Lower leg skin (tissue), 3 donors: ENCODE results near the gene CEP295NL.

Experiments
- POLR2A ChIP-seq, 2 donors: fragments of 450-650 bp; IDR thresholded peaks; one replicate each; pipeline ENCODE4 v1.6.1; 2016 to 2017; ENCODE audit warnings: antibody characterized with exemption in 2 of 2, mild to moderate bottlenecking in 1 of 2, moderate library complexity in 1 of 2
- TF ChIP-seq, protein P1 (sequence below), 3 donors: fragments of 450-650 bp; IDR thresholded peaks; one replicate each; pipeline ENCODE4 v1.5.1; 2016; ENCODE audit warnings: antibody characterized with exemption in 3 of 3, mild to moderate bottlenecking in 3 of 3, moderate library complexity in 2 of 3

DNA sequence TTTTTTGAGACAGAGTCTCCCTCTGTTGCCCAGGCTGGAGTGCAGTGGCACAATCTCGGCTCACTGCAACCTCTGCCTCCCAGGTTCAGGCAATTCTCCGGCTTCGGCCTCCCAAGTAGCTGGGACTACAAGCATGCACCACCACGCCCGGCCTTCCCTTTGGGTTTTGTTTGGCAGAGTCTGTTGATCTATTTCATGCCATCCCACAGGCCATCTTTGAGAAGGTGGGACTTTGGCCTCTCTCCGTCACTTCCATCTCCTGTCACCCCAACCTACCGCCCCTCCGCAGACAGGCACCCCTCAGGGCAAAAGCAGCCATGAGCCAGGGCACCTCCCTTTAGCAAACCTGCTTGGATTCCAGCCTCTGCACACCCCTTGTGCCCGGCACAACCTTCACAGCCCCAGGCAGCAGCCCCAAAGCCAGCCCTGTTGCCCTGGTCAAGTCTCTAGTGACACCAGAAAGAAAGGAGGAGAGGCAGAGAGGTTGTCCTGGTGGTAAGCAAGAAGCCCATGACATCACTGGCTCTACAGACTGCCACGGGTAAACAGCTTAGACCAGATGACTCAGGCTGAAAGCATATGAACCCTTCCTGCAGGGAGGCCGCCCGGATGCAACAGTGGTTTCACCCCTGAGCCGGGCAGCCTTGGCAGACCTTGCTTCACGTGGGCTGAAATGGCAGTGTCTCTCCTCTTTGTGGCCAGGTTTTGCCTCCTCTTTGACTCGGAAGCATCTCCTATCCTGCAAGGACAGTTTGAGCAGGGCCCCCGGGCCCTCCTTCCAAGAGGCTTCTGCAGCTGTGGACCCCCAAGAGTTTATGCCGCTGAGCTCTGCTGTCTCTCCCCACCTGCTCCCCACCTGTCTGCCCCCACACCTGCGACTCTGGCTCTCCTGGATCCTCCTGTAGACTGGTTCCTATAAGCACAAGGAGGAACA is 30.3 kb upstream of the CEP295NL start:
- TF ChIP-seq, protein P1, sequence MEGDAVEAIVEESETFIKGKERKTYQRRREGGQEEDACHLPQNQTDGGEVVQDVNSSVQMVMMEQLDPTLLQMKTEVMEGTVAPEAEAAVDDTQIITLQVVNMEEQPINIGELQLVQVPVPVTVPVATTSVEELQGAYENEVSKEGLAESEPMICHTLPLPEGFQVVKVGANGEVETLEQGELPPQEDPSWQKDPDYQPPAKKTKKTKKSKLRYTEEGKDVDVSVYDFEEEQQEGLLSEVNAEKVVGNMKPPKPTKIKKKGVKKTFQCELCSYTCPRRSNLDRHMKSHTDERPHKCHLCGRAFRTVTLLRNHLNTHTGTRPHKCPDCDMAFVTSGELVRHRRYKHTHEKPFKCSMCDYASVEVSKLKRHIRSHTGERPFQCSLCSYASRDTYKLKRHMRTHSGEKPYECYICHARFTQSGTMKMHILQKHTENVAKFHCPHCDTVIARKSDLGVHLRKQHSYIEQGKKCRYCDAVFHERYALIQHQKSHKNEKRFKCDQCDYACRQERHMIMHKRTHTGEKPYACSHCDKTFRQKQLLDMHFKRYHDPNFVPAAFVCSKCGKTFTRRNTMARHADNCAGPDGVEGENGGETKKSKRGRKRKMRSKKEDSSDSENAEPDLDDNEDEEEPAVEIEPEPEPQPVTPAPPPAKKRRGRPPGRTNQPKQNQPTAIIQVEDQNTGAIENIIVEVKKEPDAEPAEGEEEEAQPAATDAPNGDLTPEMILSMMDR (IDR thresholded peaks at IDR 0.05) = no peak
- no peak for TF ChIP-seq POLR2A (IDR thresholded peaks at IDR 0.05)
